HG03432 (cell line): ENCODE data around the gene SKAP2.

ENCODE experiments used
- ATAC-seq: cut with Tn5 transposase; IDR thresholded peaks from one replicate; pipeline ENCODE4 v1.9.1; 2021; ENCODE audit warnings: mild to moderate bottlenecking, moderate library complexity; ENCODE audit not compliant: unreplicated experiment

SKAP2 gene

GRCh38 chr7:26642416-26642815, 222.0 kb downstream of the SKAP2 start:
- no peak for ATAC-seq

GRCh38 chr7:26639695-26640094, 224.7 kb downstream of the SKAP2 start:
- ATAC-seq: no peak

GRCh38 chr7:26639111-26639510, 225.3 kb downstream of the SKAP2 start:
- ATAC-seq: no peak

GRCh38 chr7:26638140-26638539, 226.2 kb downstream of the SKAP2 start:
- no peak for ATAC-seq

GRCh38 chr7:26637610-26638009, 226.8 kb downstream of the SKAP2 start:
- ATAC-seq: no peak

GRCh38 chr7:26636808-26637207, 227.6 kb downstream of the SKAP2 start:
- ATAC-seq: no peak

- no peak for ATAC-seq
Measured at GRCh38 chr7:26633557-26633956, 230.8 kb downstream of the SKAP2 start.

- ATAC-seq: no peak
Measured at GRCh38 chr7:26631601-26632000, 232.8 kb downstream of the SKAP2 start.

- no peak for ATAC-seq
Measured at GRCh38 chr7:26630941-26631580, 233.3 kb downstream of the SKAP2 start.

- ATAC-seq: no peak
Measured at GRCh38 chr7:26630361-26630760, 234.0 kb downstream of the SKAP2 start.

GRCh38 chr7:26629696-26630095, 234.7 kb downstream of the SKAP2 start:
- no peak for ATAC-seq

- ATAC-seq: no peak
Measured at GRCh38 chr7:26627891-26628341, 236.5 kb downstream of the SKAP2 start.

- ATAC-seq: no peak
Measured at GRCh38 chr7:26627221-26627620, 237.2 kb downstream of the SKAP2 start.

GRCh38 chr7:26626687-26627086, 237.7 kb downstream of the SKAP2 start:
- no peak for ATAC-seq

- ATAC-seq: no peak
Measured at GRCh38 chr7:26626156-26626555, 238.2 kb downstream of the SKAP2 start.

GRCh38 chr7:26625286-26625685, 239.1 kb downstream of the SKAP2 start:
- no peak for ATAC-seq

GRCh38 chr7:26624839-26625238, 239.6 kb downstream of the SKAP2 start:
- ATAC-seq: no peak

GRCh38 chr7:26624431-26624830, 240.0 kb downstream of the SKAP2 start:
- ATAC-seq: no peak

- no peak for ATAC-seq
Measured at GRCh38 chr7:26620352-26620751, 244.0 kb downstream of the SKAP2 start.

GRCh38 chr7:26619348-26619984, 244.9 kb downstream of the SKAP2 start:
- no peak for ATAC-seq

- no peak for ATAC-seq
Measured at GRCh38 chr7:26618898-26619297, 245.5 kb downstream of the SKAP2 start.

- no peak for ATAC-seq
Measured at GRCh38 chr7:26618449-26618848, 245.9 kb downstream of the SKAP2 start.
